Endothelial cell of umbilical vein (primary cell): ENCODE measurements around the gene FAM209B. TPM values are rescaled to one million over a fixed set of nuclear protein-coding genes. Genes with fewer than 3 reads are reported as not detected.

ENCODE experiments used
- BruUV-seq: library from RNA; stranded (reverse); fragments of 400-500 nt; replicated peaks from 2 replicates; lab custom pipeline; 2021; lab: Mats Ljungman, UMichigan
- CTCF ChIA-PET: fragments of 300-600, 350-600 bp; sonication (Branson Sonifier 250); formaldehyde crosslinking; loops from one replicate; lab custom pipeline; 2021; ENCODE audit warnings: antibody characterized with exemption, inconsistent platforms; lab: Charles Lee
- POLR2A ChIA-PET: fragments of 300-600, 350-600 bp; sonication (Branson Sonifier 250); formaldehyde crosslinking; loops from one replicate; lab custom pipeline; 2021; ENCODE audit warnings: antibody characterized with exemption, inconsistent platforms; lab: Charles Lee
- DNase-seq: peaks from one replicate; pipeline ENCODE4 v3.0.0-alpha.2; 2011; ENCODE audit warnings: low read depth, low spot score
- FAIRE-seq: peaks from 2 replicates; lab custom pipeline; 2011; peaks lifted over from hg19 to GRCh38; lab: Jason Lieb, UNC
- H2AFZ ChIP-seq: 2 replicates; pipeline ENCODE4 v1.6.0; 2012; ENCODE audit warnings: low read depth, low read length, control low read depth, inconsistent platforms
- H3K27ac ChIP-seq: 2 replicates; pipeline ENCODE4 v1.5.1; 2011; ENCODE audit warnings: low read depth, mild to moderate bottlenecking, control low read depth, low read length, moderate library complexity; ENCODE audit not compliant: insufficient read depth
- H3K27me3 ChIP-seq, 2 experiments: 2 replicates each; pipeline versions ENCODE4 v1.6.0 to v1.6.1; 2011; ENCODE audit warnings: low read length in 2 of 2, mixed read lengths in 1 of 2; ENCODE audit not compliant: control insufficient read depth in 2 of 2, insufficient read depth in 2 of 2
- H3K36me3 ChIP-seq, 2 experiments: 2 replicates in 1 of 2; 3 replicates in 1 of 2; pipeline ENCODE4 v1.5.1; 2011; ENCODE audit warnings: low read length in 2 of 2, mild to moderate bottlenecking in 1 of 2, moderate library complexity in 1 of 2; ENCODE audit not compliant: control insufficient read depth in 2 of 2, insufficient read depth in 2 of 2; ENCODE audit errors: extremely low read depth in 1 of 2
- H3K4me1 ChIP-seq: 3 replicates; pipeline ENCODE4 v1.5.1; 2011; ENCODE audit warnings: mild to moderate bottlenecking, low read length; ENCODE audit not compliant: control insufficient read depth, insufficient read depth; ENCODE audit errors: extremely low read depth
- H3K4me2 ChIP-seq: 2 replicates; pipeline ENCODE4 v1.6.1; 2011; ENCODE audit warnings: low read length, control low read depth, mixed read lengths; ENCODE audit not compliant: insufficient read depth
- H3K4me3 ChIP-seq, 3 experiments: fragments of 200-600 bp in 1 of 3; sonication (generic), shearing (Covaris generic) in 1 of 3; replicated peaks in 1 of 3; 2 replicates each; pipeline ENCODE4 v1.5.1; 2011 to 2016; ENCODE audit warnings: control low read depth in 3 of 3, low read length in 3 of 3, mild to moderate bottlenecking in 2 of 3, inconsistent platforms in 1 of 3, low read depth in 1 of 3, moderate library complexity in 1 of 3; ENCODE audit not compliant: insufficient read depth in 1 of 3
- H3K79me2 ChIP-seq: 2 replicates; pipeline ENCODE4 v1.6.0; 2012; ENCODE audit warnings: low read length, inconsistent platforms; ENCODE audit not compliant: control insufficient read depth, insufficient read depth
- H3K9ac ChIP-seq: replicated peaks from 2 replicates; pipeline ENCODE3; 2011; ENCODE audit warnings: low read length, control low read depth; ENCODE audit not compliant: insufficient read depth; ENCODE audit errors: extremely low read depth
- H3K9me1 ChIP-seq: replicated peaks from 3 replicates; pipeline ENCODE4 v1.6.0; 2011; ENCODE audit warnings: mild to moderate bottlenecking, low read length; ENCODE audit not compliant: control insufficient read depth, insufficient read depth; ENCODE audit errors: extremely low read depth
- H3K9me3 ChIP-seq: replicated peaks from 2 replicates; pipeline ENCODE4 v1.5.1; 2012; ENCODE audit warnings: low read length, inconsistent platforms; ENCODE audit not compliant: control insufficient read depth, insufficient read depth
- H4K20me1 ChIP-seq: replicated peaks from 2 replicates; pipeline ENCODE3; 2011; ENCODE audit warnings: mild to moderate bottlenecking, low read length; ENCODE audit not compliant: control insufficient read depth, insufficient read depth; ENCODE audit errors: extremely low read depth
- CTCF ChIP-seq, 2 donors: IDR thresholded peaks; 1 replicate in 1 of 2; 2 replicates in 1 of 2; pipeline ENCODE4 v1.5.1; 2011; ENCODE audit warnings: low read length in 2 of 2, mild to moderate bottlenecking in 2 of 2, moderate library complexity in 2 of 2, control low read depth in 1 of 2, inconsistent platforms in 1 of 2, low read depth in 1 of 2; ENCODE audit not compliant: insufficient read depth in 1 of 2; ENCODE audit errors: extremely low read depth in 1 of 2
- EZH2 ChIP-seq: IDR thresholded peaks from 2 replicates; pipeline ENCODE4 v1.6.1; 2012; ENCODE audit warnings: borderline replicate concordance, low read depth, mild to moderate bottlenecking, moderate library complexity, low read length, inconsistent platforms; ENCODE audit not compliant: severe bottlenecking
- FOS ChIP-seq: IDR thresholded peaks from 2 replicates; pipeline ENCODE4 v1.6.1; 2011; ENCODE audit warnings: mild to moderate bottlenecking, low read length, moderate library complexity, borderline replicate concordance; ENCODE audit not compliant: insufficient read depth
- GATA2 ChIP-seq: IDR thresholded peaks from 2 replicates; pipeline ENCODE4 v1.7.0; 2011; ENCODE audit warnings: low read depth, mild to moderate bottlenecking, moderate library complexity, mixed read lengths, low read length; ENCODE audit not compliant: insufficient read length, insufficient read depth
- JUN ChIP-seq: IDR thresholded peaks from 2 replicates; pipeline ENCODE4 v1.6.1; 2011; ENCODE audit warnings: borderline replicate concordance, low read depth; ENCODE audit not compliant: insufficient read length, insufficient read depth
- MAX ChIP-seq: IDR thresholded peaks from 2 replicates; pipeline ENCODE4 v1.6.1; 2011; ENCODE audit not compliant: insufficient read depth, insufficient read length
- MYC ChIP-seq: IDR thresholded peaks from one replicate; pipeline ENCODE4 v1.6.1; 2011; ENCODE audit warnings: mild to moderate bottlenecking, low read depth, low read length
- POLR2A ChIP-seq: IDR thresholded peaks from 2 replicates; pipeline ENCODE4 v1.6.1; 2012; ENCODE audit warnings: low read depth, mild to moderate bottlenecking, control low read depth, low read length
- POLR2AphosphoS5 ChIP-seq: IDR thresholded peaks from 2 replicates; pipeline ENCODE4 v1.6.1; 2012; ENCODE audit warnings: low read depth, mild to moderate bottlenecking, control low read depth, low read length, moderate library complexity; ENCODE audit not compliant: insufficient read depth
- dilution Hi-C: fragments of 300-500 bp; cut with MboI; formaldehyde crosslinking; loops from one replicate; pipeline ENCODE4 v1.15.0; 2019; ENCODE audit warnings: low sequenced_read_pairs; ENCODE audit not compliant: extremely low pct_ligation_motif_present
- intact Hi-C: fragments of 100-400 bp; cut with micrococcal nuclease; formaldehyde crosslinking; loops from one replicate; pipeline ENCODE4 v1.10.0; 2022
- polyA plus RNA-seq, 4 experiments: library from polyadenylated mRNA; depleted of rRNA in 3 of 4; stranded (reverse) in 3 of 4; unstranded in 1 of 4; fragments of >200 nt; gene quantifications; 2 replicates each; pipeline versions ENCODE4 v1.2.1 to v1.2.3, GENCODE V29; 2011 to 2012; ENCODE audit warnings: missing spikeins in 1 of 4
- total RNA-seq: library from RNA; stranded (reverse); gene quantifications from 2 replicates; pipeline ENCODE4 v1.2.3, GENCODE V29; 2021

FAM209B gene
- total and polyA plus RNA-seq, 2 donors (not counting 3 experiments of a cell fraction or from before 2014, with no cell fraction given), result 0.22 TPM; not detected in 1

DNA sequence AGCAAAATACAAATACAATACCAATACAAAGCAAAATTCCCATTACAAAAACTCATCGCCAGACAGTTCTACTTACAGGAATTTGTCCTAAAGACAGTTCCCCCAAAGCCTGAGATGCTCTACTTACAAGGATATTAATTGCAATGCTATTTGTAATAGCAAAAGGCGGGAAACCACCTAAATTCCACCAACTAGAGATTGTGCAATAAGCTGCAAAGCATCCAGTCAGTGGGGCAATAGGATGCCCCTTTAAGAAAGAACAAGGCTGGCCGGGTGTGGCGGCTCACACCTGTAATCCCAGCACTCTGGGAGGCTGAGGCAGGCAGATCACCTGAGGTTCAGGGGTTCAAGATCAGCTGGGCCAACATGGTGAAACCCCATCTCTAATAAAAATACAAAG is 39.1 kb downstream of the FAM209B start:
- no peaks in the 10 kb centered on the region for H3K79me2 ChIP-seq
- POLR2A ChIA-PET, result no interaction called here
- DNase-seq (no peak), FAIRE-seq (no peak)
- no peaks in the 10 kb centered on the region for H3K36me3 ChIP-seq
- no peak overlapping the region for H3K27ac ChIP-seq
- intact Hi-C loops (no loop called here), dilution Hi-C loops (no loop called here)
- CTCF ChIA-PET, result interaction anchor here (1.1 to 1.5 kb wide), 3 partner anchors 17 to 24 kb away, joined by 3 to 6 read pairs (median 3); no protein-coding TSS in a partner anchor
- H3K9ac ChIP-seq, result no peak overlapping the region
- H3K4me3 ChIP-seq, result no peak overlapping the region
- H4K20me1 ChIP-seq, result no peaks in the 10 kb centered on the region
- no peaks in the 10 kb centered on the region for H3K27me3 ChIP-seq
- H2AFZ ChIP-seq, result no peak overlapping the region
- no peak overlapping the region for H3K4me2 ChIP-seq
- no peaks in the 10 kb centered on the region for H3K9me1 ChIP-seq
- H3K9me3 ChIP-seq, result no peaks in the 10 kb centered on the region
- no peak for TF ChIP-seq GATA2
- no peak for TF ChIP-seq MAX
- no peak for TF ChIP-seq POLR2AphosphoS5
- TF ChIP-seq JUN, result no peak
- no peak for TF ChIP-seq POLR2A
- no peaks in the 10 kb centered on the region for H3K4me1 ChIP-seq
- no TSS peak for BruUV-seq

- H2AFZ ChIP-seq, result no peak overlapping the region
- POLR2A ChIA-PET, result no interaction called here
- intact Hi-C loops (no loop called here), dilution Hi-C loops (no loop called here)
- H3K27me3 ChIP-seq, result no peaks in the 10 kb centered on the region
- H3K9me3 ChIP-seq, result no peaks in the 10 kb centered on the region
- H3K9ac ChIP-seq, result no peak overlapping the region
- no peaks in the 10 kb centered on the region for H4K20me1 ChIP-seq
- FAIRE-seq, result no peak
- no peaks in the 10 kb centered on the region for H3K79me2 ChIP-seq
- H3K4me2 ChIP-seq, result no peak overlapping the region
- no peaks in the 10 kb centered on the region for H3K36me3 ChIP-seq
- TF ChIP-seq POLR2A (no peak), FOS (no peak), EZH2 (no peak), MAX (no peak), MYC (no peak), POLR2AphosphoS5 (no peak), JUN (no peak), CTCF (IDR thresholded peaks at IDR 0.05; ENCODE audit: extremely low read depth in 1 of 2, insufficient read depth in 1 of 2, low read depth in 1 of 2, low read length in 2 of 2) (no peak), GATA2 (no peak)
- CTCF ChIA-PET, result interaction anchor here (1.0 kb wide), 1 partner anchor 23 kb away, joined by 5 read pairs; no protein-coding TSS in a partner anchor
- no peak for DNase-seq
- no peaks in the 10 kb centered on the region for H3K4me1 ChIP-seq
- no peaks in the 10 kb centered on the region for H3K9me1 ChIP-seq
- no peak overlapping the region for H3K27ac ChIP-seq
- no peak overlapping the region for H3K4me3 ChIP-seq
- BruUV-seq, result no TSS peak
These were observed 40.9 kb downstream of the FAM209B start for GRCh38 chr20:56573986-56574385.
